Astrocyte (in vitro differentiated cells and primary cell): ENCODE data around the gene NOP10. TPM values are rescaled to one million over a fixed set of nuclear protein-coding genes. Genes with fewer than 3 reads are reported as not detected.

Source experiments
- DNase-seq: peaks from one replicate; pipeline ENCODE4 v3.0.0-alpha.2; 2010; ENCODE audit warnings: low read depth
- FAIRE-seq: peaks from 2 replicates; lab custom pipeline; 2011; peaks lifted over from hg19 to GRCh38; lab: Jason Lieb, UNC
- H2AFZ ChIP-seq: 2 replicates; pipeline ENCODE4 v1.6.0; 2012; ENCODE audit warnings: low read depth, low read length, inconsistent platforms
- H3K27ac ChIP-seq: 2 replicates; pipeline ENCODE4 v1.5.1; 2011; ENCODE audit warnings: low read depth, low read length, inconsistent platforms
- H3K27me3 ChIP-seq: 2 replicates; pipeline ENCODE4 v1.6.0; 2011; ENCODE audit warnings: low read length, inconsistent platforms; ENCODE audit not compliant: insufficient read depth
- H3K36me3 ChIP-seq: 2 replicates; pipeline ENCODE4 v1.5.1; 2011; ENCODE audit warnings: low read length, inconsistent platforms; ENCODE audit not compliant: insufficient read depth
- H3K4me1 ChIP-seq: 2 replicates; pipeline ENCODE4 v1.5.1; 2011; ENCODE audit warnings: low read length, inconsistent platforms; ENCODE audit not compliant: insufficient read depth
- H3K4me2 ChIP-seq: 2 replicates; pipeline ENCODE4 v1.6.0; 2012; ENCODE audit warnings: low read length, inconsistent platforms
- H3K4me3 ChIP-seq: 2 replicates; pipeline ENCODE4 v1.5.1; 2011; ENCODE audit warnings: low read depth, mild to moderate bottlenecking, low read length, inconsistent platforms; ENCODE audit not compliant: insufficient read depth
- H3K79me2 ChIP-seq: 2 replicates; pipeline ENCODE4 v1.6.0; 2012; ENCODE audit warnings: mild to moderate bottlenecking, low read length, inconsistent platforms; ENCODE audit not compliant: insufficient read depth
- H3K9ac ChIP-seq: 2 replicates; pipeline ENCODE4 v1.6.0; 2012; ENCODE audit warnings: mild to moderate bottlenecking, low read length, inconsistent platforms
- H3K9me3 ChIP-seq: 2 replicates; pipeline ENCODE4 v1.5.1; 2012; ENCODE audit warnings: low read depth, mild to moderate bottlenecking, low read length, inconsistent platforms; ENCODE audit not compliant: insufficient read depth
- H4K20me1 ChIP-seq: 2 replicates; pipeline ENCODE4 v1.6.0; 2012; ENCODE audit warnings: low read length, inconsistent platforms; ENCODE audit not compliant: insufficient read depth
- H3K27ac Mint-ChIP-seq: one replicate; pipeline ENCODE4 v1.8.0; 2021; ENCODE audit warnings: mild to moderate bottlenecking, mixed read lengths; ENCODE audit not compliant: unreplicated experiment
- H3K27me3 Mint-ChIP-seq: one replicate; pipeline ENCODE4 v1.8.0; 2021; ENCODE audit warnings: low read depth, mixed read lengths; ENCODE audit not compliant: unreplicated experiment
- H3K36me3 Mint-ChIP-seq: one replicate; pipeline ENCODE4 v1.8.0; 2021; ENCODE audit warnings: low read depth, mixed read lengths; ENCODE audit not compliant: unreplicated experiment
- H3K4me1 Mint-ChIP-seq: one replicate; pipeline ENCODE4 v1.8.0; 2021; ENCODE audit warnings: low read depth, mixed read lengths; ENCODE audit not compliant: unreplicated experiment
- H3K4me3 Mint-ChIP-seq: one replicate; pipeline ENCODE4 v1.8.0; 2021; ENCODE audit warnings: mild to moderate bottlenecking, moderate library complexity, mixed read lengths; ENCODE audit not compliant: unreplicated experiment
- H3K9me3 Mint-ChIP-seq: one replicate; pipeline ENCODE4 v1.8.0; 2021; ENCODE audit warnings: mild to moderate bottlenecking, mixed read lengths; ENCODE audit not compliant: unreplicated experiment
- EZH2 ChIP-seq: IDR thresholded peaks from 2 replicates; pipeline ENCODE4 v1.6.1; 2012; ENCODE audit warnings: mild to moderate bottlenecking, low read length, inconsistent platforms; ENCODE audit not compliant: insufficient read depth
- total RNA-seq: library from RNA; stranded (reverse); gene quantifications from 2 replicates; pipeline ENCODE4 v1.2.1, GENCODE V29; 2021
- TF ChIP-seq, protein P1 (sequence below): IDR thresholded peaks from 2 replicates; pipeline ENCODE4 v1.5.1; 2011; ENCODE audit warnings: low read depth, mild to moderate bottlenecking, inconsistent platforms, low read length, moderate library complexity; ENCODE audit not compliant: insufficient read depth

NOP10 gene
- total RNA-seq, 1 donor from 2014 or later: 224 TPM

- peaks cover 21% of the 10 kb centered on the region for H3K79me2 ChIP-seq
- no peaks in the 10 kb centered on the region for H3K27me3 ChIP-seq
- H3K9me3 ChIP-seq: no peaks in the 10 kb centered on the region
- Mint-ChIP-seq H3K9me3 (no peaks in the 10 kb centered on the region), H3K27ac (peak overlapping the region; percentile 77), H3K27me3 (no peaks in the 10 kb centered on the region), H3K4me3 (peak overlapping the region; percentile 93), H3K36me3 (peaks cover 12% of the 10 kb centered on the region), H3K4me1 (peaks cover 17% of the 10 kb centered on the region)
- peaks cover 25% of the 10 kb centered on the region for H4K20me1 ChIP-seq
- peaks cover 9% of the 10 kb centered on the region for H3K36me3 ChIP-seq
- no peak for DNase-seq
- H3K27ac ChIP-seq: no peak overlapping the region
- peaks cover 15% of the 10 kb centered on the region for H3K4me1 ChIP-seq
- FAIRE-seq: no peak
- H2AFZ ChIP-seq: peak overlapping the region; percentile 84
- H3K4me3 ChIP-seq: peak overlapping the region; percentile 77
- H3K4me2 ChIP-seq: peak overlapping the region; percentile 95
- peak overlapping the region; percentile 88 for H3K9ac ChIP-seq
- TF ChIP-seq, protein P1, sequence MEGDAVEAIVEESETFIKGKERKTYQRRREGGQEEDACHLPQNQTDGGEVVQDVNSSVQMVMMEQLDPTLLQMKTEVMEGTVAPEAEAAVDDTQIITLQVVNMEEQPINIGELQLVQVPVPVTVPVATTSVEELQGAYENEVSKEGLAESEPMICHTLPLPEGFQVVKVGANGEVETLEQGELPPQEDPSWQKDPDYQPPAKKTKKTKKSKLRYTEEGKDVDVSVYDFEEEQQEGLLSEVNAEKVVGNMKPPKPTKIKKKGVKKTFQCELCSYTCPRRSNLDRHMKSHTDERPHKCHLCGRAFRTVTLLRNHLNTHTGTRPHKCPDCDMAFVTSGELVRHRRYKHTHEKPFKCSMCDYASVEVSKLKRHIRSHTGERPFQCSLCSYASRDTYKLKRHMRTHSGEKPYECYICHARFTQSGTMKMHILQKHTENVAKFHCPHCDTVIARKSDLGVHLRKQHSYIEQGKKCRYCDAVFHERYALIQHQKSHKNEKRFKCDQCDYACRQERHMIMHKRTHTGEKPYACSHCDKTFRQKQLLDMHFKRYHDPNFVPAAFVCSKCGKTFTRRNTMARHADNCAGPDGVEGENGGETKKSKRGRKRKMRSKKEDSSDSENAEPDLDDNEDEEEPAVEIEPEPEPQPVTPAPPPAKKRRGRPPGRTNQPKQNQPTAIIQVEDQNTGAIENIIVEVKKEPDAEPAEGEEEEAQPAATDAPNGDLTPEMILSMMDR: no peak
- no peak for TF ChIP-seq EZH2
These were observed 22.9 kb upstream of the NOP10 start for GRCh38 chr15:34365836-34366235.

DNA sequence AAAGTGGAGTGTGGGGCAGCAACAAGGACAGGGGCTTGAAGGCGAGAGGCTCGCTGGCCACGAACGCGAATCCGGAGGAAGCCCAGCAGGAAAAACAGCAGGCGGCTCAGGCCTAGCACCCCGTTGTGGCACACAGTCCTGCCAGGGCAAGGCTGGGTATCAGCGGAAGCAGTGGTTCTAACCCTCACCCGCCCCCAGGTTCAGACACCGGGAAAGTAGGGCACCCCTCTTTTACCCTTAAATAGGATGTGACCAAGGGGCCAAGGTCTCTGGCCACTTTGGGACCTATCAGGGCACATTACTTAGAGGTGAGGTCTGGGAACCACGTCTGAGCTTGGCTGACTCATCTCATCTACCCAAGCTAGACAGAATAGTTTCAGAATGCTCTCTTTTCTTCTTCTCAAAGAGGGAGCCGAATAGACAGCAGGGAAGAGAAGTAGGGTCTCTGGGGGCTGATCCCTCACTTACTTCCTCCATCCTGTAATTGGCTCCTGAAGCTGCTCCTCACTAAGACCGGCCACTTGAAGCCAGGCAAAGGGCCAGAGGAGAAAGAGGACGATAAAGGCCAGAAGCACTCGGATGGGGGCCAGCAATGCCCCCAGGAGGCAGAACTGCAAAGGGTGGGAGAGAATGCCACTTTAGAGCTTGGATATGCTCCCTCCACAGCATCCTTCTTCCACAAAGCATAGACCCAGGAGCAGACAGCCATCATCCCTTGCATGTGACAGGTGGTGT lies 22.3 kb upstream of the NOP10 start:
- Histone ChIP-seq H3K4me3 (peak overlapping the region; percentile 77), H3K36me3 (peaks cover 9% of the 10 kb centered on the region), H2AFZ (no peak overlapping the region), H3K9ac (peak overlapping the region; percentile 88), H3K9me3 (no peaks in the 10 kb centered on the region), H3K27ac (no peak overlapping the region), H3K4me2 (peak overlapping the region; percentile 95), H3K79me2 (peaks cover 21% of the 10 kb centered on the region), H3K27me3 (no peaks in the 10 kb centered on the region), H3K4me1 (peaks cover 15% of the 10 kb centered on the region), H4K20me1 (peaks cover 25% of the 10 kb centered on the region)
- no peak for FAIRE-seq
- peaks cover 16% of the 10 kb centered on the region for H3K4me1 Mint-ChIP-seq
- no peaks in the 10 kb centered on the region for H3K27me3 Mint-ChIP-seq
- H3K27ac Mint-ChIP-seq: peak overlapping the region; percentile 77
- no peaks in the 10 kb centered on the region for H3K9me3 Mint-ChIP-seq
- TF ChIP-seq EZH2: no peak
- TF ChIP-seq, protein P1: no peak
- DNase-seq: peak; percentile 27
- H3K4me3 Mint-ChIP-seq: peak overlapping the region; percentile 93
- peaks cover 15% of the 10 kb centered on the region for H3K36me3 Mint-ChIP-seq

DNA sequence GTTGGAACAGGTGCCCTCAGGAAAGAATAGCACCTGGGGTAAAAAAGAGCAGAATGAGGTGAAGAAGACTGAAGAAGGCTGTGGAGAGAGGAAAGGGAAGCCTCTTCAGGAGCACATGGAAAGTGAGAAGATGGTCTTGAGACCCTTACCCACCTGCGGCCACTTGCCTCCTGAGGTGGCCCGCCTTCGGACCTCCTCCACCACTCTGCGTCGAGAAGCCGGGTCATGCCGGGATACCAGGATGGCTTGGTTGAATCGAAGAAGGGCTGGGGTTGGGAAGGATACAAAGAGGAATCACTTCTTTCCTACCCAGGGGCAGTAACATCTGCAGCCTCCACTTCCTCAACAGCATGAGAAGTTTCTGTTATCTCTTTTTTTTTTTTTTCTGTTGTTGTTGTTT lies 21.1 kb upstream of the NOP10 start:
- H3K27me3 ChIP-seq: no peaks in the 10 kb centered on the region
- no peak overlapping the region for H2AFZ ChIP-seq
- peaks cover 21% of the 10 kb centered on the region for H3K79me2 ChIP-seq
- Mint-ChIP-seq H3K27me3 (no peaks in the 10 kb centered on the region), H3K4me1 (peaks cover 13% of the 10 kb centered on the region), H3K36me3 (peaks cover 19% of the 10 kb centered on the region), H3K4me3 (no peak overlapping the region), H3K27ac (no peak overlapping the region), H3K9me3 (no peaks in the 10 kb centered on the region)
- H3K4me1 ChIP-seq: peaks cover 15% of the 10 kb centered on the region
- FAIRE-seq (no peak), DNase-seq (no peak)
- H3K27ac ChIP-seq: no peak overlapping the region
- peaks cover 9% of the 10 kb centered on the region for H3K36me3 ChIP-seq
- peaks cover 25% of the 10 kb centered on the region for H4K20me1 ChIP-seq
- no peak overlapping the region for H3K4me3 ChIP-seq
- TF ChIP-seq, protein P1: no peak
- TF ChIP-seq EZH2: no peak
- no peak overlapping the region for H3K9ac ChIP-seq
- H3K4me2 ChIP-seq: no peak overlapping the region
- no peaks in the 10 kb centered on the region for H3K9me3 ChIP-seq
